GM18907 (cell line): Measurements from ENCODE around the gene GALNT17.
"Not testable (repeated sequence)": the region's sequence is repeated elsewhere in the genome, so short reads cannot be mapped to it uniquely, and the experiment has no call there.

Experiments used
- ATAC-seq: cut with Tn5 transposase; IDR thresholded peaks from one replicate; pipeline ENCODE4 v1.9.1; 2021; ENCODE audit warnings: mild to moderate bottlenecking, moderate library complexity; ENCODE audit not compliant: unreplicated experiment

Gene GALNT17

GRCh38 chr7:71157757-71158156 lies 25.8 kb downstream of the GALNT17 start:
- no peak for ATAC-seq

DNA sequence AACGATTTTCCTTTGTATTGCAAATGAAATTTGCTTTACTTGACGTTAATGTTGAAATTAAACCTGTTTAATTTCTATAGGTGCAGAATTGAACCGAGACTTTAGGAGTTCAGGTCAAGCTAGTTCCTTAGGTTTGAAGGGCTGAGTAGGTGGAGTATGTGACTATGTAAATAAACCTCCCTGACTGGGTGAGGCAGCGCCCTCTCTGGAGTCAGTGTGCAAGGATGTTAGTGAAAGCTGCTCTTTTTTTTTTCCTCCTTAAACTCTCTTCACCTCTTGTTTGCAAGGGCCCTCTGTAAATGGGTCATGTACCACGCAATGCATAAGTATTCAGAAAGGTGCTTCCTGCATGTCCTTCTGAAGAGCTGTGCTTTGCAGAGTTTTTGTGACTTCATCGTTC lies 33.8 kb downstream of the GALNT17 start:
- ATAC-seq: no peak

- ATAC-seq: no peak
Measured at GRCh38 chr7:71171476-71171875, 39.5 kb downstream of the GALNT17 start.

DNA sequence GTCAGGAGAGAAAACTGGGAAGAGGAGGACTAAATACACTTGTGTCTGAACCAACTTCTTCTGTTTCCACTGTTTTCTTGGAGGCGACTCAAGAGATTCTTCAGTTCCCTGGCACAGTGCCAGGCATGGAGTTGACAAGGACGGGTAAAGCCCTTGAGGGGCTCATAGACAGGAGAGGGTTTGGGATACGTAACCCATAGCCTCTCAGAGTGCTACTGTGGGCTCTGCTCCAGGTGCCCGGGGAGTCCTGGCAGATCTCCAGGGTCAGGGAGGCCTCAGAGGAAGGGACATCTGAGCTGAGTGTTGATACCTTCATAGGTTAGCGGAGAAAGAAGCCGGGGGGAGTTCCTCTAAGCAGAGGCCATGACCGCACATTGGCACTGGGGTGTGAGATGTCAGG lies 42.0 kb downstream of the GALNT17 start:
- no peak for ATAC-seq

DNA sequence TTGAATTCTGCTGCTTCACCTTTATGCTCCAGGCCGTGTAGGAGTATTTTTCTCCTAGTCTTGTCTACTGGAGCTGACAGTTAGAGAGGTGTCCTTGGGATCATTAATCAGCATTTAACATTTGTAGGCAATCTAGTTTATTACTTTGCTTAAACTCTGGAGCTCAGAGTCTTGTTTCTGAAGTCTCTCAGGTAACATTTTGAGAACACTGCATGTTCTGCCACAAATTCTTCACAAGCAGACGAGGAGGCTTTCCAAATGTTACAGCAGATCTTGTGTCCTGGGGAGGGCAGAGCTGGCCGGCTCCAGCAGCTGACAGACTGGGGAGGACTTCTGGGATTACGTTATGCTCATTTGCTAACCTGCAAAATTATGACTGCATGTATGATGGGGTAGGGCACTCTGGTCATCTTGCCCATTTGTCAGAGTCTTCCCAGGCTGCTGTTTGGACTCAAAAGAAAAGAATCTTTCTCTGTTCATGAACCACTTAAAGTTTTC lies 50.5 kb downstream of the GALNT17 start:
- ATAC-seq: no peak

GRCh38 chr7:71184136-71184535 lies 52.2 kb downstream of the GALNT17 start:
- ATAC-seq: no peak

DNA sequence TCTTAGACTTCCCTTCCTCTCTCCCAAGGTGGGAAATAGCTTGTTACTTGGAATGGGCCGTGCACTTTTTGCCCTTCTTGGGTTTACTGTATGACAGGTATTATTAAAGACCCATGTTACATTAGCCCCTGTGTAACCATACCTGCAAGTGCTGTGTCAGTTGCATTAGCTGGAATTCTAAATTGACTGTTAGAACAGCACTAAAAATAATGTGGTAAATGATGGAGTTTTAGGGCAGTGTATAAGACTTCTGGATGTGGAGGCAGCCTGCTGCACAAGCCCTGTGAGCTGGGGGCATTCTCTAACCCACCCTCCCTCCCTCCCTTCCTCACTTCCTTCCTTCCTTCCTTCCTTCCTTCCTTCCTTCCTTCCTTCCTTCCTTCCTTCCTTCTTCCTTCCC lies 52.7 kb downstream of the GALNT17 start:
- ATAC-seq: no peak

DNA sequence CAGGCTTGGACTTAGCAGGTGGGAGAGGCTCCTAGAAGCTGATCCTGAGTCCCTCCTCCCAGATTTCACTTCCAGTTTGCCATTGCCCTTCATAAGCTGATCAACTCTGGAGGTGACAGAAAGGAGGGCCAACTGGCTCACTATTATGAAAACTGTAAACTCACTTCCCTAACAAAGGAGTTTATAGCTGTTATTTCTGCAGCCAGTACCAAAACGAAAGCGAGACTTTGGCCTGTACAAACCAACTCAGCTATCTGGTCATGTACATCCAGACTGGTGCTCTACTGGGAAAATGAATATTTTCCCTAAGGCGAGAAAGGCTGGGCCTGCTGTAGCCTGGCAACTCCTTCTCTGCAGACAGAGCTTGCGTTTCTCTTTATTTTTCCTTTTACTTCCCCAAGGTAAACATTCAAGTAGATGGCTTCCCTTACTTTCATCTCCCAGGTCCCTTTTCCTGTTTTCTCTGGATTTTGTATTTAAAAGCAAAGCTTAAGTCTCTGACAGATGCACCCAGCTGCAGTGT lies 54.7 kb downstream of the GALNT17 start:
- no peak for ATAC-seq

DNA sequence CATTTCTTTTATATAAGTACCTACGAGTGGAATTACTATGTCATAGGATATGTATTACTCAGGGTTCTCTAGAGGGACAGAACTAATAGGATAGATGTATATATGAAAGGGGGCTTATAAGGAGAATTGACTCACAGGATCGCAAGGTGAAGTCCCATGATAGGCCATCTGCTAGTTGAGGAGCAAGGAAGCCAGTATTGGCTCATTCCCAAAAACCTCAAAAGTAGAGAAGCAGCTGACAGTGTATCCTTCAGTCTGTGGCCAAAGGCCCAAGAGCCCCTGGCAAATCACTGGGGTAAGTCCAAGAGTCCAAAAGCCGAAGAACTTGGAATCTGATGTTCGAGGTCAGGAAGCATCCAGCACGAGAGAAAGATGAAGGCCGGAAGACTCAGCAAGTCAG lies 59.8 kb downstream of the GALNT17 start:
- no peak for ATAC-seq

DNA sequence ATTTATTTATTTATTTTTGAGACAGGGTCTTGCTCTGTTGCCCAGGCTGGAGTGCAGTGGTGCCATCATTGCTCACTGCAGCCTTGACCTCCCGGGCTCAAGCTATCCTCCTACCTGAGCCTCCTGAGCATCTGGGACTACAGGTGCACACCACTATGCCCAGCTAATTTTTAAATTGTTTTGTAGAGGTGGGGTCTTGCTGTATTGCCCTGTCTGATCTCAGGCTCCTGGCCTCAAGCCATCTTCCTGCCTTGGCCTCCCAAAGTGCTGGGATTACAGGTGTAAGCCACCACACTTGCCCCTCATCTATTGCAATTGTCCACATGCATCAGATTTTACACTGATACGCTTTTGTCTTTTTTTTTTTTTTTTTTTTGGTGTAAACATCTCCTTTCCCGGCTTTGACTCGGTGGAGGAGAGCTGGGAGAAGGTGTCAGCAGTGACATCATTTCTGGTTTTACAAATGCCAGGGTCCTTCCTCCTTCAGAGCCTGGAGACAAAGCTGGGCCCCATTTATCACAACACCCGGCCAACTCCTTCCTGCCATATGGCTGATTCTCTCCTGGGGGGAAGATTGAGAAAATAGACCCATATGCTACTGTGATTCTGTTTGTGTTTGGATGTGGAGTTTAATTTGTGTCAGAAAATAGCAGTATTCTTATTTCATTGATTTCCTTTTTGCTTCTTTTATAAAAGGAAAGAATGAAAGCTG lies 61.3 kb downstream of the GALNT17 start:
- ATAC-seq: no peak

DNA sequence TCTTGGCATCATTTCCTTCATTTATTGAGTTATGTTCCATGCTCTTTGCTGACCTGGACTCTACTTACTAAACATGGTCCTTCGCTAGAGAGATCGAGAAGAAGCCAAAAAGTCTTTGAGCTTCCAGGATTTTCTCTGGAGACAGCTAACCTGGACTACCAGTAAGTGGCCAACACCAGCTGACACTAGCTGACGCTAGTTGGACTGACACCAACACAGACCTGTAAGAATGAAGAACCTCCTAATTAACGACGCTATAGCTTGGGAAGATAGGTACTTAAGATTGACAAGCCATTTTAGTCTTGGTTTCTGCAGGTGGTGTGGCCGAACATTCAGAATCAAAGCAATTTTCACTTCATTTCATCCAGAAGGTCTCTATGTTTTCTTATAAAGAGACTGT lies 66.4 kb downstream of the GALNT17 start:
- no peak for ATAC-seq

- ATAC-seq: no peak
Measured at GRCh38 chr7:71198887-71199286, 66.9 kb downstream of the GALNT17 start.

- ATAC-seq: no peak
Measured at GRCh38 chr7:71206184-71206583, 74.2 kb downstream of the GALNT17 start.

GRCh38 chr7:71208881-71209280 lies 76.9 kb downstream of the GALNT17 start:
- no peak for ATAC-seq

- not testable (repeated sequence) for ATAC-seq
Measured at GRCh38 chr7:71209484-71209883, 77.5 kb downstream of the GALNT17 start.

GRCh38 chr7:71210220-71210619 lies 78.3 kb downstream of the GALNT17 start:
- ATAC-seq: no peak

- ATAC-seq: not testable (repeated sequence)
Measured at GRCh38 chr7:71212433-71212832, 80.5 kb downstream of the GALNT17 start.

DNA sequence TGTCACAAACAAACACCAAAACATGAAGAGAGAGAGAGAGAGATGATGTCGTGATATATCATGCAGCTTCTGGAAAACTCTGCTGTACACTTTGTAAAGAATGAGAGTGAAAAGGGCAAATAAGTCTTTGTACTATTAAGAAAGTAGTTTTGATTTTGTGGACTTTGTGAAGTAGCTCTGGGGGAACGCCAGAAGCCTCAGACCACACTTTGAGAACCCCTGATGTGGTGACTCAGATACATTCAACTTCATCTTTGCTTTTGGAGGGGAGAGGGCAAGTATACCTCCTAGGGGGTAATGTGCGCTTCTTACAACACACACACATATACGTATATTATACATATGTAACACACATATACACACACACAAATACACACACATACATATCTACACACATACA lies 84.3 kb downstream of the GALNT17 start:
- ATAC-seq: no peak

GRCh38 chr7:71220210-71220695 lies 88.3 kb downstream of the GALNT17 start:
- no peak for ATAC-seq

- no peak for ATAC-seq
Measured at GRCh38 chr7:71221049-71221448, 89.1 kb downstream of the GALNT17 start.

DNA sequence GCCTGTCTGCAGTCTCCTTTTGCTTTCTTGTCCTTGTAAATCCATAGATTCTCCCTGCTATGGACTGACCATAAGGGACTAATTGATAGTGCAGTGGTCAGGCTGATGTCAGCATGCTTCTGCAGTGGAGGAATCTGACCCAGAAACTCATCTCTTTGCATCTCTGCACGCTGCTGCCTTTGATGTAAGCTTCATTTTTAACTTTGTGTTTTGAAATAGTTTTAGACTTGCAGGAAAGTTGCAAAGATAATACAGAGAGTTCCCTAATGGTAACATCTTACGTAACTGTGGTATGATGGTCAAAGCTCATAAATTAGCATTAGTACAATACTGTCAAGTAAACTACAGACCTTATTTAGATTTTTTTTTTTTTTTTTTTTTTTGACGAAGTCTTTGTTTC lies 89.6 kb downstream of the GALNT17 start:
- no peak for ATAC-seq

- no peak for ATAC-seq
Measured at GRCh38 chr7:71227126-71227525, 95.2 kb downstream of the GALNT17 start.

GRCh38 chr7:71229148-71229547 lies 97.2 kb downstream of the GALNT17 start:
- ATAC-seq: no peak
